LNCaP clone FGC (cell line): ENCODE results near the gene ATG13.
"Not testable (repeated sequence)": the region's sequence is repeated elsewhere in the genome, so short reads cannot be mapped to it uniquely, and the experiment has no call there.

ENCODE experiments used
- DNase-seq: peaks from one replicate; pipeline ENCODE4 v3.0.0-alpha.2; 2011; ENCODE audit warnings: low read depth
- H3K4me3 ChIP-seq: 2 replicates; pipeline ENCODE4 v1.5.1; 2011; ENCODE audit warnings: mild to moderate bottlenecking, low read depth, low read length, control low read depth
- CTCF ChIP-seq: IDR thresholded peaks from 2 replicates; pipeline ENCODE4 v1.5.1; 2012; ENCODE audit warnings: mild to moderate bottlenecking; ENCODE audit not compliant: control insufficient read depth, insufficient read depth; ENCODE audit errors: extremely low read depth

Gene ATG13

GRCh38 chr11:46667043-46667481 is 49.7 kb downstream of the ATG13 start:
- H3K4me3 ChIP-seq = no peak overlapping the region
- TF ChIP-seq CTCF = no peak
- DNase-seq = no peak

GRCh38 chr11:46668480-46669085 is 51.2 kb downstream of the ATG13 start:
- no peak overlapping the region for H3K4me3 ChIP-seq
- DNase-seq = no peak
- no peak for TF ChIP-seq CTCF

GRCh38 chr11:46669711-46670139 is 52.4 kb downstream of the ATG13 start:
- peak; percentile 33 for TF ChIP-seq CTCF
- no peak for DNase-seq
- H3K4me3 ChIP-seq = no peak overlapping the region

GRCh38 chr11:46670521-46670920 is 53.2 kb downstream of the ATG13 start:
- not testable (repeated sequence) for DNase-seq

GRCh38 chr11:46671958-46672315 is 54.6 kb downstream of the ATG13 start:
- DNase-seq = no peak
- H3K4me3 ChIP-seq = no peak overlapping the region
- TF ChIP-seq CTCF = no peak

More at GRCh38 chr11:46670521-46670920, 53.2 kb downstream of the ATG13 start:
- H3K4me3 ChIP-seq = not testable (repeated sequence)

- H3K4me3 ChIP-seq = no peak overlapping the region
- no peak for DNase-seq
- TF ChIP-seq CTCF = no peak
Measured at GRCh38 chr11:46672381-46672839, 55.1 kb downstream of the ATG13 start.

- no peak overlapping the region for H3K4me3 ChIP-seq
- DNase-seq = no peak
- TF ChIP-seq CTCF = no peak
Measured at GRCh38 chr11:46673713-46674462, 56.5 kb downstream of the ATG13 start.
